ENCODE measurements around the gene NINL.

NINL gene

GRCh38 chr20:25543068-25543467 lies 42.3 kb downstream of the NINL start:
- H3K36me3 ChIP-seq (replicated peaks), result no peaks in the 10 kb centered on the region
- in situ Hi-C loops (cut with MboI; ENCODE audit: low sequenced_read_pairs), result no loop called here
- no peaks in the 10 kb centered on the region for H3K9me3 ChIP-seq
- no peak for DNase-seq (ENCODE audit: low spot score in 2 of 2)
- no peaks in the 10 kb centered on the region for H3K27me3 ChIP-seq (ENCODE audit: low read depth)
- no peak overlapping the region for H3K4me3 ChIP-seq
- peaks cover 11% of the 10 kb centered on the region for H3K4me1 ChIP-seq

- in situ Hi-C loops (cut with MboI; ENCODE audit: low sequenced_read_pairs), result no loop called here
- no peaks in the 10 kb centered on the region for H3K9me3 ChIP-seq
Observed at GRCh38 chr20:25541676-25542075, 43.7 kb downstream of the NINL start.

GRCh38 chr20:25539742-25540672 lies 45.3 kb downstream of the NINL start:
- Histone ChIP-seq H3K27me3 (ENCODE audit: low read depth) (no peaks in the 10 kb centered on the region), H3K36me3 (replicated peaks) (no peaks in the 10 kb centered on the region), H3K4me1 (no peaks in the 10 kb centered on the region), H3K4me3 (no peak overlapping the region), H3K9me3 (no peaks in the 10 kb centered on the region)
- DNase-seq (ENCODE audit: low spot score in 2 of 2), result peak in 1 of 2 experiments; percentile 28
- in situ Hi-C loops (cut with MboI; ENCODE audit: low sequenced_read_pairs), result no loop called here

More at GRCh38 chr20:25541676-25542075, 43.7 kb downstream of the NINL start:
- H3K4me3 ChIP-seq, result no peak overlapping the region
- H3K4me1 ChIP-seq, result peaks cover 7% of the 10 kb centered on the region
- no peak for DNase-seq (ENCODE audit: low spot score in 2 of 2)
- no peaks in the 10 kb centered on the region for H3K27me3 ChIP-seq (ENCODE audit: low read depth)
- H3K36me3 ChIP-seq (replicated peaks), result no peaks in the 10 kb centered on the region

- H3K27me3 ChIP-seq (ENCODE audit: low read depth), result no peaks in the 10 kb centered on the region
- in situ Hi-C loops (cut with MboI; ENCODE audit: low sequenced_read_pairs), result no loop called here
- no peak overlapping the region for H3K4me3 ChIP-seq
- DNase-seq (ENCODE audit: low spot score in 2 of 2), result no peak
- no peaks in the 10 kb centered on the region for H3K36me3 ChIP-seq (replicated peaks)
- no peaks in the 10 kb centered on the region for H3K4me1 ChIP-seq
- H3K9me3 ChIP-seq, result no peaks in the 10 kb centered on the region
Observed at GRCh38 chr20:25538838-25539665, 46.3 kb downstream of the NINL start.

- in situ Hi-C loops (cut with MboI; ENCODE audit: low sequenced_read_pairs), result no loop called here
- H3K9me3 ChIP-seq, result no peaks in the 10 kb centered on the region
- no peak for DNase-seq (ENCODE audit: low spot score in 2 of 2)
Observed at GRCh38 chr20:25537890-25538289, 47.4 kb downstream of the NINL start.

GRCh38 chr20:25535762-25536161 lies 49.6 kb downstream of the NINL start:
- Histone ChIP-seq H3K4me1 (no peaks in the 10 kb centered on the region), H3K4me3 (no peak overlapping the region), H3K9me3 (no peaks in the 10 kb centered on the region), H3K27me3 (ENCODE audit: low read depth) (no peaks in the 10 kb centered on the region), H3K36me3 (replicated peaks) (no peaks in the 10 kb centered on the region)
- DNase-seq (ENCODE audit: low spot score in 2 of 2), result no peak
- in situ Hi-C loops (cut with MboI; ENCODE audit: low sequenced_read_pairs), result no loop called here

More at GRCh38 chr20:25537890-25538289, 47.4 kb downstream of the NINL start:
- Histone ChIP-seq H3K27me3 (ENCODE audit: low read depth) (no peaks in the 10 kb centered on the region), H3K4me3 (no peak overlapping the region), H3K4me1 (no peaks in the 10 kb centered on the region), H3K36me3 (replicated peaks) (no peaks in the 10 kb centered on the region)

- H3K27me3 ChIP-seq (ENCODE audit: low read depth), result no peaks in the 10 kb centered on the region
- no peak for DNase-seq (ENCODE audit: low spot score in 2 of 2)
- H3K4me1 ChIP-seq, result no peaks in the 10 kb centered on the region
- no peak overlapping the region for H3K4me3 ChIP-seq
- no peaks in the 10 kb centered on the region for H3K9me3 ChIP-seq
- in situ Hi-C loops (cut with MboI; ENCODE audit: low sequenced_read_pairs), result no loop called here
- H3K36me3 ChIP-seq (replicated peaks), result no peaks in the 10 kb centered on the region
Observed at GRCh38 chr20:25534845-25535244, 50.5 kb downstream of the NINL start.

GRCh38 chr20:25533920-25534700 lies 51.2 kb downstream of the NINL start:
- in situ Hi-C loops (cut with MboI; ENCODE audit: low sequenced_read_pairs), result no loop called here

GRCh38 chr20:25532971-25533391 lies 52.4 kb downstream of the NINL start:
- Histone ChIP-seq H3K9me3 (no peaks in the 10 kb centered on the region), H3K36me3 (replicated peaks) (no peaks in the 10 kb centered on the region), H3K27me3 (ENCODE audit: low read depth) (no peaks in the 10 kb centered on the region), H3K4me1 (no peaks in the 10 kb centered on the region), H3K4me3 (no peak overlapping the region)
- in situ Hi-C loops (cut with MboI; ENCODE audit: low sequenced_read_pairs), result no loop called here
- DNase-seq (ENCODE audit: low spot score in 2 of 2), result no peak

More at GRCh38 chr20:25533920-25534700, 51.2 kb downstream of the NINL start:
- Histone ChIP-seq H3K4me3 (no peak overlapping the region), H3K4me1 (no peaks in the 10 kb centered on the region), H3K9me3 (no peaks in the 10 kb centered on the region), H3K27me3 (ENCODE audit: low read depth) (no peaks in the 10 kb centered on the region), H3K36me3 (replicated peaks) (no peaks in the 10 kb centered on the region)
- no peak for DNase-seq (ENCODE audit: low spot score in 2 of 2)

- no peak overlapping the region for H3K4me3 ChIP-seq
Observed at GRCh38 chr20:25532015-25532751, 53.1 kb downstream of the NINL start.

GRCh38 chr20:25529295-25529951 lies 55.9 kb downstream of the NINL start:
- no peaks in the 10 kb centered on the region for H3K27me3 ChIP-seq (ENCODE audit: low read depth)
- H3K36me3 ChIP-seq (replicated peaks), result no peaks in the 10 kb centered on the region
- no peak for DNase-seq (ENCODE audit: low spot score in 2 of 2)
- no peaks in the 10 kb centered on the region for H3K9me3 ChIP-seq
- no peaks in the 10 kb centered on the region for H3K4me1 ChIP-seq
- in situ Hi-C loops (cut with MboI; ENCODE audit: low sequenced_read_pairs), result no loop called here
- H3K4me3 ChIP-seq, result no peak overlapping the region

More at GRCh38 chr20:25532015-25532751, 53.1 kb downstream of the NINL start:
- no peaks in the 10 kb centered on the region for H3K4me1 ChIP-seq
- H3K36me3 ChIP-seq (replicated peaks), result no peaks in the 10 kb centered on the region
- H3K9me3 ChIP-seq, result no peaks in the 10 kb centered on the region
- DNase-seq (ENCODE audit: low spot score in 2 of 2), result peak in 1 of 2 experiments; percentile 17
- H3K27me3 ChIP-seq (ENCODE audit: low read depth), result no peaks in the 10 kb centered on the region
- in situ Hi-C loops (cut with MboI; ENCODE audit: low sequenced_read_pairs), result no loop called here

- H3K9me3 ChIP-seq, result no peaks in the 10 kb centered on the region
- in situ Hi-C loops (cut with MboI; ENCODE audit: low sequenced_read_pairs), result no loop called here
- H3K36me3 ChIP-seq (replicated peaks), result no peaks in the 10 kb centered on the region
- H3K4me3 ChIP-seq, result no peak overlapping the region
- DNase-seq (ENCODE audit: low spot score in 2 of 2), result no peak
- H3K27me3 ChIP-seq (ENCODE audit: low read depth), result no peaks in the 10 kb centered on the region
- no peaks in the 10 kb centered on the region for H3K4me1 ChIP-seq
Observed at GRCh38 chr20:25527949-25528348, 57.4 kb downstream of the NINL start.

Measured in HAP-1 (cell line).